GM12892 (cell line): ENCODE results near the gene CCDC57.
"Not testable (repeated sequence)": the region's sequence is repeated elsewhere in the genome, so short reads cannot be mapped to it uniquely, and the experiment has no call there.

Source experiments
- DNase-seq: peaks from one replicate; pipeline ENCODE4 v3.0.0; 2011; ENCODE audit not compliant: insufficient read length
- FAIRE-seq: peaks from 2 replicates; lab custom pipeline; 2011; peaks lifted over from hg19 to GRCh38; lab: Jason Lieb, UNC
- POLR2A ChIP-seq: IDR thresholded peaks from 2 replicates; pipeline ENCODE4 v1.6.1; 2011; ENCODE audit warnings: low read depth, low read length, control low read depth
- POLR2AphosphoS5 ChIP-seq: IDR thresholded peaks from 2 replicates; pipeline ENCODE4 v1.6.1; 2011; ENCODE audit warnings: low read depth, low read length, control low read depth
- TAF1 ChIP-seq: IDR thresholded peaks from 2 replicates; pipeline ENCODE4 v1.6.1; 2011; ENCODE audit warnings: low read depth, mild to moderate bottlenecking, control low read depth, low read length, borderline replicate concordance

The CCDC57 gene

GRCh38 chr17:82149401-82150099 is 63.1 kb downstream of the CCDC57 start:
- no peak for FAIRE-seq
- DNase-seq = no peak
- TF ChIP-seq POLR2AphosphoS5 (no peak), POLR2A (no peak), TAF1 (no peak)

GRCh38 chr17:82148997-82149396 is 63.6 kb downstream of the CCDC57 start:
- FAIRE-seq = no peak
- DNase-seq = no peak
- TF ChIP-seq POLR2A (no peak), POLR2AphosphoS5 (no peak), TAF1 (no peak)

- DNase-seq (no peak), FAIRE-seq (no peak)
- TF ChIP-seq TAF1 (no peak), POLR2AphosphoS5 (no peak), POLR2A (no peak)
These were observed 64.6 kb downstream of the CCDC57 start for GRCh38 chr17:82148011-82148410.

GRCh38 chr17:82146663-82147654 is 65.7 kb downstream of the CCDC57 start:
- FAIRE-seq = no peak
- TF ChIP-seq POLR2AphosphoS5 (peak; percentile 30; the same call in 1 of the 2 replicates), POLR2A (no peak), TAF1 (no peak)
- no peak for DNase-seq

- DNase-seq (no peak), FAIRE-seq (no peak)
- TF ChIP-seq POLR2AphosphoS5 (no peak), TAF1 (no peak), POLR2A (no peak)
These were observed 67.0 kb downstream of the CCDC57 start for GRCh38 chr17:82145550-82146155.

- no peak for FAIRE-seq
- no peak for DNase-seq
- TF ChIP-seq POLR2A (no peak), POLR2AphosphoS5 (no peak), TAF1 (no peak)
These were observed 69.3 kb downstream of the CCDC57 start for GRCh38 chr17:82143333-82143732.

- FAIRE-seq, DNase-seq: not testable (repeated sequence)
These were observed 72.7 kb downstream of the CCDC57 start for GRCh38 chr17:82139961-82140360.

GRCh38 chr17:82138511-82138992 is 74.1 kb downstream of the CCDC57 start:
- no peak for TF ChIP-seq POLR2A
- no peak for TF ChIP-seq TAF1
- no peak for TF ChIP-seq POLR2AphosphoS5
- no peak for DNase-seq
- no peak for FAIRE-seq

- TF ChIP-seq POLR2A (no peak), TAF1 (no peak), POLR2AphosphoS5 (no peak)
- FAIRE-seq (no peak), DNase-seq (no peak)
These were observed 78.5 kb downstream of the CCDC57 start for GRCh38 chr17:82134101-82134500.

- FAIRE-seq, DNase-seq: not testable (repeated sequence)
These were observed 79.3 kb downstream of the CCDC57 start for GRCh38 chr17:82133166-82133953.

GRCh38 chr17:82129095-82129494 is 83.5 kb downstream of the CCDC57 start:
- TF ChIP-seq TAF1 (no peak), POLR2AphosphoS5 (no peak), POLR2A (no peak)
- no peak for DNase-seq
- FAIRE-seq = no peak

- no peak for FAIRE-seq
- TF ChIP-seq TAF1 = no peak
- no peak for TF ChIP-seq POLR2A
- TF ChIP-seq POLR2AphosphoS5 = no peak
- DNase-seq = no peak
These were observed 84.4 kb downstream of the CCDC57 start for GRCh38 chr17:82128287-82128686.
